GM12891 (cell line): ENCODE results near the gene SPARC.
"Not testable (repeated sequence)": the region's sequence is repeated elsewhere in the genome, so short reads cannot be mapped to it uniquely, and the experiment has no call there.

Experiments used
- DNase-seq: peaks from one replicate; pipeline ENCODE4 v3.0.0; 2011; ENCODE audit warnings: low spot score; ENCODE audit not compliant: insufficient read length
- FAIRE-seq: peaks from 2 replicates; lab custom pipeline; 2011; peaks lifted over from hg19 to GRCh38; lab: Jason Lieb, UNC
- PAX5 ChIP-seq: IDR thresholded peaks from 2 replicates; pipeline ENCODE4 v1.6.1; 2011; ENCODE audit warnings: low read length, moderate library complexity, mild to moderate bottlenecking; ENCODE audit not compliant: insufficient read depth, severe bottlenecking
- POLR2A ChIP-seq: IDR thresholded peaks from 2 replicates; pipeline ENCODE4 v1.6.1; 2011; ENCODE audit warnings: low read depth, low read length, control low read depth
- POLR2AphosphoS5 ChIP-seq: IDR thresholded peaks from 2 replicates; pipeline ENCODE4 v1.6.1; 2011; ENCODE audit warnings: low read depth, low read length, control low read depth
- POU2F2 ChIP-seq: IDR thresholded peaks from 2 replicates; pipeline ENCODE4 v1.6.1; 2011; ENCODE audit warnings: low read depth, mild to moderate bottlenecking, control low read depth, low read length, moderate library complexity
- SPI1 ChIP-seq: IDR thresholded peaks from 2 replicates; pipeline ENCODE4 v1.6.1; 2011; ENCODE audit warnings: low read depth, low read length, control low read depth
- TAF1 ChIP-seq: IDR thresholded peaks from 2 replicates; pipeline ENCODE4 v1.6.1; 2011; ENCODE audit warnings: low read depth, low read length, control low read depth

Gene SPARC

DNA sequence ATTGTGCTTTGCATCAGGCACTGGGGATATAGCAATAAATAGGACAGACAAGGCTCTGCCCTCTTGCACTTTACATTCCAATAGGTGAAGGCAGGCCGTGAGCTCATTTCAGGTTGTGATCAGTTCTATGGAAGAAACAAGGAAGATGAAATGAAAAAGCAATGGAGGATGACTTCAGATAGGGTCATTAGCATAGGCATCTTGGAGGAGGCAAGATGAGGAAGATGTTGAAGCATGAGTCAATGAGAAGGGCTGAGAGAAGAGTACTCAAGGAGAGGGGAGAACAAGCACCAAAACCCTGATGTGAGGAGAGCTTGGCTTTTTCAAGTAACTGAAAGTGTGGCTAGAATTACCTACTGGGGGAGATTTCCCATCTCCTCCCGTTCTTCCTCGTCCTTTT is 5.0 kb upstream of the SPARC start:
- DNase-seq: no peak
- FAIRE-seq: no peak
- TF ChIP-seq POLR2AphosphoS5 (no peak), POLR2A (no peak), POU2F2 (no peak), TAF1 (no peak), SPI1 (no peak), PAX5 (no peak)

DNA sequence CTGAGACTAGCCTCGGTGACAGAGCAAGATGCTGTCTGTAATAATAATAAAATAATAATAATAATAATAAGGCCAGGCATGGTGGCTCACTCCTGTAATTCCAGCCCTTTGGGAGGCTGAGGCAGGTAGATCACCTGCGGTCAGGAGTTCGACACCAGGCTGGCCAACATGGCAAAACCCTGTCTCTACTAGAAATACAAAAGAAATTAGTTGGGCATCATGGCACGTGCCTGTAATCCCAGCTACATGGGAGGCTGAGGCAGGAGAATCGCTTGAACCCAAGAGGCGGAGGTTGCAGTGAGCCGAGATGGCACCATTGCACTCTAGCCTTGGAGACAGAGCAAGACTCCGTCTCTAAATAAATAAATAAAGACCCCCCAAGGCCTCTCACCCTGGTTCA is 2.9 kb upstream of the SPARC start:
- not testable (repeated sequence) for DNase-seq, FAIRE-seq

DNA sequence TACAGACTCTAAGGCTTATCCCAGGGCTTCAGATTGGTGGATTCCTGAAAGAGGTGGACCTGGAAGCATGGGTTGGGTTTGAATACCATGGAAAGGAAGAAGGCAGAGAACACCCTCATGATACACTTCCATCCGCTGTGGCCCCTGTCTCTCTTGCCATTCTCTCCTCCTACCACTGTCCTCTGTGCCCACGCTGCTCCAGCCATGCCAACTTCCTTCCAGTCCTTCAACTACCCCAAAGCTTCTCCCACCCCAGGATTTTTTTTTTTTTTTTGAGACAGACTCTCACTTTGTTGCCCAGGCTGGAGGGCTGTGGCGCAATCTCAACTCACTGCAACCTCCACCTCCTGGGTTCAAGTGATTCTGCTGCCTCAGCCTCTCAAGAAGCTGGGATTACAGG is 1.7 kb upstream of the SPARC start:
- TF ChIP-seq TAF1 (no peak), PAX5 (no peak), POLR2A (no peak), SPI1 (no peak), POLR2AphosphoS5 (no peak), POU2F2 (no peak)
- FAIRE-seq: no peak
- no peak for DNase-seq

DNA sequence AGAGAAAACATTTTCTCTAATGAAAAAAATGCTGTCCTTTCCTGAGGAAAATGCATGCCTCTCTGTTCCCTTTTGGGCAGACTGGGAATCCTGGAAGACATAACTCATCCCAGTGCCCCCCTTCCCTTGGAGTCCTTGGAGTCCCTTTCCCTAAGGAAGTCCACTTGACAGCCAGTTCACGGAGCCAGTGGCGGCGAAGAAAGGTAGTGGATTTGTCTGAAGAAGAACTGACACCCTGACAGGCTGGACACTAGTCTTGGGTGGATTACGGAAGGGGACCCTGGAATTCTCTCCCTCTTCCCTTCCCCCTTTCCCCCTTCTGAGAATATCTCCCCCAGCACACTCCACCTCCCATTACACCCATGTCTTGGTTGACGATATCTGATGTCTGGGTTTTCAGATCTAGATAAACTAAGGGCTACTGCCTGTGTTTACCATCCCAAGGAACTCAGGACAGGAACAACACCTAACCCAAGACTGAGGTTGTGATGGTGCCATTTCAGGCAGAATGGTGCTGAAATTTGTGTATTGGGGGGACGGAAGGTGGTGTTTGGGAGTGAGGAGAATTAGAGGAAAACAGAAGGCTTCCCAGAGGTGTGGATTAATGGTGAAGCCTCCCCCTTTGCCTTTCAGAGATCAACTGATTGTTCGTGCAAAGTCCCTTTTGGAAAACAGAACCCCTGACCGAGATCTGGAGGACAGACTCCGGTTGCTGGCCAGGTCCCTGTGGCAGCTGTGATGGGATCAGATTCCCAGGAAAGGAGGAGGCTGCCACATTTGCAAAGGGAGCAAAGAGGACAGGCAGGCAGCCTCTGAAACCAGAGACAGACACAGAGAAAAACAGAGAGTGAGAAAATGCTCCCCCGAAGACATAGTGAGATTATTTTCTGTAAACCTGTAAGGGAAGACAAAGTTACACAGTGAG is 704 bp downstream of the SPARC start:
- peak; percentile 5 for FAIRE-seq
- TF ChIP-seq SPI1: no peak
- no peak for TF ChIP-seq POLR2A
- TF ChIP-seq PAX5: no peak
- no peak for TF ChIP-seq POLR2AphosphoS5
- no peak for TF ChIP-seq TAF1
- TF ChIP-seq POU2F2: no peak
- no peak for DNase-seq

DNA sequence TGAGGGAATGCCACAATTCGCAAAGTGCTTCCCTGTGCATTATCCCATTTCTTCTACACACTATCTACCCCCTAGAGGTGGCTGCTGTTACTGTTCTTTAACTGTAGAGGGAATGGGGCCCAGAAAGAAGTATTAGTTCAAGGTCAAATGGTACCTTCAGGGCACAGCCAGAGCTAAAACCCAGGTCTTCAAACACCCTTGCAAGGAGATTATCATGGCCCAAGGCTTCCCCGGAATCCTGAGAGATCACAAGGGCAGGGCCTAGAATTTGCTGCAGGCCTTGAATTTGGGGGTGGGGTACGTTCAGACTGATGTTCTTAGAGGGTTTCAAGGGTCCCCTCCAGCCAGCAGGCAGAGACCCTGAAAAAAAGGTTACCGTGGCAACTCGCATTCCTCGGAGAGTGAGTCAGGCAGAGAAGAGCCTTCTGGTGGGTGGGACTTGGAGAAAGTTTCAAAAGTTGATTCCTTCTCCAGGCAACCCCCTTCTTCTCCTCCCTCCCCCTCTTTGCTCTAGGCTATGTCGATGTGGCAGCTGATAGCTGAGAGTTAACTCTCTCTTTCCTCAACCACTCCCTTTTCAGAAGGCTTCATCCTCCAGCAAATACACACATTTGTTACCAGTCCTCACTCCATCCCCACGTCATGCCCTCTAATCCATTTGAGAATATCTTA is 1.9 kb downstream of the SPARC start:
- DNase-seq: no peak
- no peak for FAIRE-seq
- TF ChIP-seq POLR2AphosphoS5 (no peak), POLR2A (no peak), PAX5 (no peak), POU2F2 (no peak), SPI1 (no peak), TAF1 (no peak)

DNA sequence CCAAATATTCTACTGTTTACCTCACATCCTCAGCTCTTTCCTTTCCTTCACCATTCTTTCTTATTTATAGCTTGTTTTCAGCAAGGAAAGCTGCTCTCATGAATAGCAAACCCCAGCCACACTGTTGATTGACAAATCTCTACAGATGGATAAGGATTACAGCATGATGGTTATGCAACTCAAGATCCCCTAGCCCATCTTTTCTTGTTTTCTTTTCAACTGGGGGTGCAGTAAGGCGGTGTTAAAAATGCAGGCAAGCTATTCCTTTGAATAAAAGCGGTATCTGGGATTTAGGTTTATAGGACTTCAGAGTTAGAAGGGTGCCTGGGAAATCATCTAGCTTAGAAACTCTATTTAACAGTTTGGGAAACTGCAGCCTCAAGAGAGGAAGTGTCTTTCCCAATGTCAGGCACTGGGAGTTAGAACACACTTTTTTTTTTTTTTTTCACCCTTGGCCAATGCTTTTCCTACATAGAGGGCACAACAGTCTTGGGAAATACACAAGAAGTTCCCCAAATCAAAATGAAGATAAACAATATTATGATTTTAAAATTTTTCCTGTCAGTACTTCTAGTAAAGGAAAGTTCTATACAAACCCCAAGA is 2.6 kb downstream of the SPARC start:
- DNase-seq (no peak), FAIRE-seq (no peak)
- no peak for TF ChIP-seq TAF1
- no peak for TF ChIP-seq POU2F2
- no peak for TF ChIP-seq POLR2AphosphoS5
- no peak for TF ChIP-seq SPI1
- TF ChIP-seq POLR2A: no peak
- no peak for TF ChIP-seq PAX5

DNA sequence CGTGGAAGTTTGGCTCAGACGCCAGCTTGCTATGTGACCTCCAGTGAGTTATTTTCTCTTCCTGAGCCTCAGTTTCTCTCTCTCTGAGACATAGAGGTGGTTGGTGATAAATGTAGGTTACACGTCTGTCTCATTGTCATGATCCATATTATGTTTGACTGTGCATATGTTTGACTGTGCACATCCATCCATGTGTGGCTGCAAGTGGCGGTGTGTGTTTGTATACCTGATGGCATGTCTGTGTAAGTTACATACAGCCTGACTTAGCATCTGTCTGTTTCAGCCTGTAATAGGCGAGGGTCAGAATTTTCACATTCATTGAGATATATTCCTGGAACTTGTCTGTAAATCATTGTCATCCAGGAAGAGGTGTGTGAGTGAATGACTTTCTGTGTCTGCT is 3.3 kb downstream of the SPARC start:
- DNase-seq (no peak), FAIRE-seq (peak; percentile 16)
- no peak for TF ChIP-seq PAX5

DNA sequence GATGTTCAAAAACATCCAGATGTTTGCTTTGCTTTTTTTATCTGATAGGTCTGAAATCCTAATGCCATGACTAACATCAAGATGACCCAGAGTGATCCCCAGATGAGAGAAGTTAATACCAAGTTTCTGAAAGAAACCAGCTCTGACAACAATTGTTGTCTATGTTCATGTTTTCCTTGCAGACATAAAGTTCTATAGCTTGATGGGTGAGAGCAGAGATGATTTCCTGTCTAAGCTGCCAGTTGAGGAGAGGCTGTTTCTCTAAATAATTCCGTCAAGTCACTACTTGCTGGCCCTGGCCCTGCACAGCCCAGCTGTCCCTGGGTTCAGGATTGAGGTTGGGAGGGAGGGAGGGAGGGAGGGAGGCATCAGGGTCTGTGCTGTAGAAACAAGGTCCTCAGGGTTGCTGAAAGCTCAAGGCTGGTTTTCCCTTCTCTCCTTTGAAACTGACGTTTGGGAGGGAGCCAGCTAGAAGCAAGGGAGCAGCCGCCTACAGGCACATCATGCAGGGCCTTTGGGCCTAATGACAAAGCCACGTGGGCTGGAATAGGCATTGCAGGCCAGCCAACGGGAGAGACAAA is 3.9 kb downstream of the SPARC start:
- no peak for DNase-seq
- TF ChIP-seq SPI1: no peak
- TF ChIP-seq POLR2AphosphoS5: no peak
- no peak for TF ChIP-seq PAX5
- 0 out of 2 replicates have a peak, but pooled peaks have one; percentile 15 for TF ChIP-seq POLR2A
- TF ChIP-seq POU2F2: no peak
- no peak for FAIRE-seq

DNA sequence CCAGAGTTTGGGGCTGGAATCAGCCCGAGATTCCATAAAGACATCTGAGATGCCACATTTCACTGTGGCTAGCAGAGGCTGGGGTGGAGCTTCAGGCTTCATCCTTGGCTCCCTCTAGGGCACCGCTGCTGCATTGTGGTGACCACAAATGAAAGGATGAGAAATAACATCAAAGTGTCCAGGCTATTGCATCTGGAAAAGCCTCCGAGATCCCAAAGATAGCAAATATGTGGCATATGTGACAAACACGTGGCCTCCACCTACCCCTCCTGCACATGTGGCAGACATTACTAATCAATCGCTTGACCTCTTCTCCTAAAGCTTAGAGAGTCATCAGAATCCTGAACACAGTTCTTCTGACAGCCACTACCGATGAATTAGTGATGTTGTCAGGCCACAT is 4.5 kb downstream of the SPARC start:
- no peak for TF ChIP-seq POLR2AphosphoS5
- TF ChIP-seq POLR2A: no peak
- no peak for TF ChIP-seq TAF1
- TF ChIP-seq POU2F2: no peak
- TF ChIP-seq PAX5: no peak
- TF ChIP-seq SPI1: no peak
- no peak for FAIRE-seq
- no peak for DNase-seq

DNA sequence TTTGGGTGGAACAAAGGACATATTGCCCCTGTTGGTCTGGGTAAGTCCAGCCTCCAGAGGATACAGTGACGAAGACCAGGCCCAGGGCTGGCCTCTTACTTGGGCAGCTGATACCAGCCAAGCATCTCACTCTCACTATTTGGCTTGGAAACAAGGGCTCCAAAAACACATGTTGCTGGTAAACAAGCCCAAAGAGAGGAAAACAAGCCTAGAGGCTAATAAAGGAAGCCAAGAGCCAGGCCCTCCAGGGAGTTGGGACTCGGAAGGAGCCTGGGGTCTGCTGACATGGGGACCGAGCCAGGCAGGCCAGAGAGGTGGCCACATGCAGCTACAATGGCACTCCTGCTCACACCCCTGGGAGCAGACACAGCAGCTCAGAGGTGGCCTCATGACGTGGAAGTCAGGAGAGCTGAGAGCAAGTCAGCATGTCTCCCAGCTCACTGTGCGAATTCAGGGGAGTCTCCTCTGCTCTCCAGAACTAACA is 5.7 kb downstream of the SPARC start:
- FAIRE-seq (no peak), DNase-seq (no peak)
- TF ChIP-seq PAX5: no peak
- TF ChIP-seq POLR2A: no peak
- no peak for TF ChIP-seq POLR2AphosphoS5
- TF ChIP-seq SPI1: no peak
- no peak for TF ChIP-seq POU2F2
- no peak for TF ChIP-seq TAF1

DNA sequence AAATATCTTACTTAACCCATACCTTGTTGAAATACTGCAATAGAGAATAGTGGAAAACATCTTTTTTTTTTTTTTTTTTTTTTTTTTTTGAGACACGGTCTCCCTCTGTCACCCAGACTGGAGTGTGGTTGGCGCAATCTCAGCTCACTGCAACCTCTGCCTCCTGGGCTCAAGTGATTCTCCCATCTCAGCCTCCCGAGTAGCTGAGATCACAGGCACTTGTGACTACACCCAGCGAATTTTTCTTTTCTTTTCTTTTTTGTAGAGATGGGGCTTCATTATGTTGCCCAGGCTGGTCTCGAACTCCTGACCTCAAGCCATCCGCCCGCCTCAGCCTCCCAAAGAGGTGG is 6.6 kb downstream of the SPARC start:
- not testable (repeated sequence) for FAIRE-seq, DNase-seq
